HG03354 (cell line): ENCODE measurements around the gene TRIM27.
A peak's percentile ranks its signal among the peaks of the same experiment; 100 is the strongest.
"Not testable (repeated sequence)": the region's sequence is repeated elsewhere in the genome, so short reads cannot be mapped to it uniquely, and the experiment has no call there.

ENCODE experiments used
- ATAC-seq: cut with Tn5 transposase; IDR thresholded peaks from one replicate; pipeline ENCODE4 v1.9.1; 2021; ENCODE audit warnings: mild to moderate bottlenecking; ENCODE audit not compliant: unreplicated experiment, poor library complexity, severe bottlenecking

TRIM27 gene

DNA sequence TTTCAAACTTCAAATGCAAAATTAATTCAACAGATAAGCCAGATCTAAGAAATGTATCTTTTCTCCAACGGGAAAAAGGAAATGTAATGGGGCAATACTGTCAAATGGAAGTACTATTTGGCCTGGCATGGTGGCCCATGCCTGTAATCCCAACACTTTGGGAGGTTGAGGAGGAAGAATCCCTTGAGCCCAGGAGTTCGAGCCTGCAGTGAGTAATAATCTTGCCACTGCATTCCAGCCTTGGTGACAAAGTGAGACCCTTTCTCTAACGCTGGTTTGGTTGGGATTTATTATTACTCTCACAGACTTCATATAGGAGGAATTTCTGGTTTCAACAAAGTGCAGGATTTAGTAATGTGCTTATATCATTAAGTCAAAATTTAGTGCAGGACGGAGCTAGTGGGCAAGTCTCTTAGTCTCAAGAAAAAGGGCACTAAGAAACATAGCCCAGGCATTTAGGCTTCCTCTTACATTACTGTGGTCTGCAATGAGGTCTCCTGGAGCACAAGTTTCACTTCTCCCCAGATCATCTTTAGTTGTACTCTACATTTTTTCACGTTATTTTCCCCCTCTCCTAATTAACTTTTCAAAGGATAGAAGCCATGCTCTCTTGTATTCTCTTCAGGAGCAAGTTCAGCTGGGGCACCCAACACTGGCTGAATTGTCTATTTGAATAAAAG is 23.1 kb downstream of the TRIM27 start:
- ATAC-seq = no peak

DNA sequence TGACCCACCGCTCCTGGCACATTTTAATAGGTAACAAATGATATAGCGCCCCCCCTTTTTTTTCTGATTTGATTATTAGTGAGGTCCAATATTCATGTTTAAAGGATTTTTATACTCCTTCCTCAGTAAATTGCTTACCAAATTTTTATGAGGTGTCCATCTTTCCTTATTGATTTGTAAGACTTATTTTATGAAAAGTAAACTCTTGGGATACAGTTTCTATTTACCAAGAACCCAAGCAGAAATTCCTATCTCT is 25.1 kb downstream of the TRIM27 start:
- ATAC-seq = no peak

DNA sequence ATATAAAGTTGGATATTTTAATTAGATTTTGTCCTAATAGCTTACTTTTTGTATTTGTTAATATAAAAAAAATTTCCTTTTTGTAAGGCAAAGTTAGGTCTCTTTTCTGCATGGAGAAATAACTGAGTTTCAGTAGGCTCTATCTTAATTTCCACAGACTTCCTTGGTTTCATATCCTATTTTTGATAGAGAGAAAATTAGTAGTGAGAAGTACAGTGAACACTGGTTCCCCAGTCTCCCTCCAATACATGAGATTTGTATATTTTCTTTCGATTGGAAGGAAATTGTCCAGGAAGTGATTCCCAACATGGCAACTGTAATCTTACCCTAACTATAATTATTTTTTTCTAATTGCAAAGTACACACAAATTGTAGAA is 26.4 kb downstream of the TRIM27 start:
- ATAC-seq = no peak

DNA sequence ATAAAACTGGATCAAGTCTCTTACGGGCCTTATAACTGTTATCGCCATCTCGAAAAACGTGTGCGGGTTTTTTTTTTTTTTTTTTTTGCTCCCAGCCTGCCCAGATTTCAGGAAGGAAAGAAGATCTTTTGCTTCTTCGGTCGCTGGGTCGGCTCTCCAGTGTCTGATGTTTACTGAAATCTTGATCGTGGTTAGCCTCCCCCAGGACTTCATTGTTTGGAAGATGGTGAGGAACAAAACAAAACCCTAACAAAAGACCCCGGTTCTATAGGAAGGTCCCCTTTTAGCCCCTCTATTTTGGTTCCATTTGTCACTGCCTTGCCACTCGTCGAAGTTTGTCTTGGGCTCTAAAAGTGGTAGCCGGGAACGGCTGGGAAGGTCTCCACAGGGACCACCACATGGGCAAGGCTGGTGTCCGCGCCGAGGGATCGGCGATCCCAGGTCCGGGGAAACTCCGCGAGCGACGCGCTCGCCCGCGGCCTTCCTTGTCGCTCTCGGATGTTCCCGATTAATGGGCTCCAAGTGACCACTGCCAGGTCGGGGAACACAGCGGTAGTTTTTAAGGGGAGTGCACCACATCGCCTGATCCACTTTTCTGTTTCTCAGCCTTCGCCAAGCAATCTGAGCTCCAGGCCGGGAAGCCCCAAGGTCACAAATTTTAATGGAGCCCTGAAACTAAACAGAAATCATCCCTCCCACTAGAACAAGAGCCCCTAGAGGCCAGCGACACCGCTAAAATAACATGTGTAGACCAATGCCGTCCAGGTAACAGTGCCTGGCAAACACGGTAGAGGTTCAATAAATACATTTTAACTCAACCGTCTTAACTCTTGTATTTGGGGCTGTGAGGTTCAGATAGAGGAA is 27.0 kb downstream of the TRIM27 start:
- ATAC-seq = peak; percentile 28

DNA sequence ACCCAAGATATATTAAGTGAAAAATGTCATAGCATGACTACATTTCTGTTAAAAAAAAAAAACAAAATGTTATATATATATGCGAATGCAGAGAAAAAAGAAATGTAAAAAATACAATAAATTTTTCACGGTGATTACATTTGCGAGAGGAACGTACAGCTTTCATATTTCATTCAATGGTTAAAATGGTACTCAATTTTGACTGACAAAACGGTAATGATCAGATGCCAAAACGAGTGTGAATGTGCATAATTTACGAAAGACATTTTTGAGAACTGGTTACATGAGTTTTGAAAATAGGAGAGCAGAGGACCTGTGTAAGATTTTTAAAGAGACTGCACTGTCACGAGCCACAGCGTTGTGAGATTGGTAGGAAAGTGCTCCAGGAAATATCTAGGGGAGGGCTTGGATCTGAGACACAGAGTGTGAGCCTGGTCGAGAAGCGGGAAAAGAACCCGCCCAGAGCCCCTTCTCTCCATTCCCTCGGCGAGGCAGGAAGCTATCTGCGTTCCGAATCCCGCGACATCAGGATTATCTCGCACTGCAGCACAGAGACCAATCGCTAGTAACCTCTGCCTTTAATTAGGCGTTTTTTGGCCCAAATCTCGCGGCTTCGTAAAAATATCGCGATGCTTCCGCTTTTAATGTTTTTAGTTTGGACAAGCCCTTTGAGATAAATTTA is 28.5 kb downstream of the TRIM27 start:
- peak; percentile 67 for ATAC-seq

DNA sequence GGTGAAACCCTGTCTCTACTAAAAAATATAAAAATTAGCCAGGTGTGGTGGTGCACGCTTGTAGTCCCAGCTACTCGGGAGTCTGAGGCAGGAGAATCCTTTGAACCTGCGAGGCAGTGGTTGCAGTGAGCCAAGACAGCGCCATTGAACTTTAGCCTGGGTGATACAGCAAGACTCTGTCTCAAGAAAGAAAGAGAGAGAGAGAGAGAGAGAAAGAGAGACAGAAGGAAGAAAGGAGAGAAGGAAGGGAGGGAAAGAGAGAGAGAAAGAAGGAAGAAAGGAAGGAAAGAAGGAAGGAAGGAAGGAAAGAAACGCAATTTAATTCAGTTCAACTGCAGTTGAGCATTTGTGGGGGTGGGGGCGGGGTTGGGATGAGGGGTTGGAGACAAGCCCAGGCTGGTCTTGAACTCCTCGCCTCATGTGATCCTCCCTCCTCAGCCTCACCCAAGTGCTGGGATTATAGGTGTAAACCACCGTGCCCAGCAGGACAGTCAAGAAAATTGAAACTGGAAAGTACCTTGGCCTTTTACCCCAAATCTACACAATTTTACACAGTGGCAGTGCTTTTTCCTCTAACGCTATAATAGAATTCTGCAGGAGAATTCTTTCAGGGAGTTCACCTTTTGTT is 30.5 kb downstream of the TRIM27 start:
- no peak for ATAC-seq

DNA sequence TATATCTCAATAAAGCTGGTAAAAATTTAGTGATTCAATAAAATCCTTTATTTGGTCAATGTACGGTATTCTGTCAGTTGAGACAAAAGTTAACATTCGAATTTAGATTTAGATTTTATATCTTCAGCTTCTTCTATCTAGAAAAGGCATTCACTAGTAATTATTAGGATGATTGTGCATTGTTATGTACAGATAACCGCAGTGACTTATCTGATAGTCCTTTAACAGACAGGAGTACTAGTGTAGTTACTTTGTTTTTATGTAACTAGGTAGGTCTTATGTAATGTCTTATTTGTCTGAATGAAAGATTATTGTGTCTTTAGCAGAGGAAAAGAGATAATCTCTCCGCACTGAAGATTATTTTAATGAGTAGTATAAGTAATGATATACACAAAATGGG is 31.3 kb downstream of the TRIM27 start:
- no peak for ATAC-seq

DNA sequence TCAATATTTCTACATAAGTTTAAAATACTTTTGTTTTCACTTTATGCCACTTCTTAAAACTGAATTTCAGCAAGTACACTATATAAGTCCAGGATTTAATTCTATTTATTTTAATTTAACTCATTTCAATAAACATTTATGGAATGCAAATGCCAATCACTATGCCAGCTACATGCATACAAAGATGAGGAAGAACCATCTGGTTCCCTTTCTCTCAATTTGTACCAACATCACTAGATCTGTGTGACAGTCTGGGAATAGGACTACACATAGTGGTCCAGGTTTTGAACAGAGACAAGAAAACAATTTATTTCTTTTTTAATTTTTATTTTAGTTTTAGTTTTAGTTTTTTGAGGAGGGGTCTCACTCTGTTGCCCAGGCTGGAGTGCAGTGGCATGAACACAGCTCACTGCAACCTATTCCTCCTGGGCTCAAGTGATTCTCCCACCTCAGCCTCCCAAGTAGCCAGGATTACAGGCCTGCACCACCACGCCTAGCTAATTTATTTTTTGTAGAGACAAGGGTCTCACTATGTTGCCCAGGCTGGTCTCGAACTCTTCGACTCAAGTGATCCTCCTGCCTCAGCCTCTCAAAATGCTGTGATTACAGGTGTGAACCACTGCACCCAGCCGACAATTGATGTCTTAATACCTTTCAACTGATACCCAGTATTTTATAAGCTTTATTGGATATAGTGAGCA is 35.8 kb downstream of the TRIM27 start:
- ATAC-seq = no peak

DNA sequence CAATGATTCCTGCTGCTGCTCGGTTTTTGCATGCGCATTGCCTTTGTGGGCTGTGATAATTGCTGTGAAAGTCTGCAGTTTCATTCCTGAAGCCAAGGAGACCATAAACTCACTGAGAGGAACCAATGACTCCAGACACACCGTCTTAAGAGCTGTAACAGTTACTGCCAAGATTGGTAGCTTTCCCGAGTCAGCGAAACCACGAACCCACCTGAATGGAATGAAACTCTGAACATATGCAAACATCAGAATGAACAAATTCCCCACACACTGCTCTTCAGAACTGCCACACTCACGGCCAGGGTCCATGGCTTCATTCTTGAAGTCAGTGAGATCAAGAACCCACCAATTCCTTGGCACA is 37.7 kb downstream of the TRIM27 start:
- no peak for ATAC-seq

DNA sequence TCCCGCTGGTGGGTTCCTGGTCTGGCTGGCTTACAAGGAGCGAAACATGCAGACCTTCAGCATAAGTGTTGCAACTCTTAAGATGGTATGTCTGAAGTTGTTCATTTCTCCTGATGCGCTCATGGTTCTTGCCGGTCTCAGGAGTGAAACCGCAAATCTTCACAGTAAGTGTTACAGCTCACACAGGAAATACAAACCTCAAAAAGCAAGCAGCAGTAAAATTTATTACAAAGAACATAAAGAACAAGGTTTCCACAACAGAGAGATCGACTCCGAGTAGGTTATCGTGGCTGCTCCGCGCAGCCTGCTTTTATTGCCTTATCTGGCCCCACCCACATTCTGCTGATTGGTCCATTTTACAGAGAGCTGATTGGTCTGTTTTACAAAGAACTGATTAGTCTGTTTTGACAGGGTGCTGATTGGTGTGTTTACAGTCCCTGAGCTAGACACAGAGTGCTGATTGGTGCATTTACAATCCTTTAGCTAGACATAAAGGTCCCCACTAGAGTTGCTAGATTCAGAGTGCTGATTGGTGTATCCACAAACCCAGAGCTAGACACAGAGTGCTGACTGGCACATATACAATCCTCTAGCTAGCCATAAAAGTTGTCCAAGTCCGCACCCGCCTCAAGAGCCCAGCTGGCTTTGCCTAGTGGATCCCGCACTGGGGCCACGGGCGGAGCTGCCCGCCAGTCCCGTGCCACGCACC is 39.2 kb downstream of the TRIM27 start:
- peak; percentile 51 for ATAC-seq

DNA sequence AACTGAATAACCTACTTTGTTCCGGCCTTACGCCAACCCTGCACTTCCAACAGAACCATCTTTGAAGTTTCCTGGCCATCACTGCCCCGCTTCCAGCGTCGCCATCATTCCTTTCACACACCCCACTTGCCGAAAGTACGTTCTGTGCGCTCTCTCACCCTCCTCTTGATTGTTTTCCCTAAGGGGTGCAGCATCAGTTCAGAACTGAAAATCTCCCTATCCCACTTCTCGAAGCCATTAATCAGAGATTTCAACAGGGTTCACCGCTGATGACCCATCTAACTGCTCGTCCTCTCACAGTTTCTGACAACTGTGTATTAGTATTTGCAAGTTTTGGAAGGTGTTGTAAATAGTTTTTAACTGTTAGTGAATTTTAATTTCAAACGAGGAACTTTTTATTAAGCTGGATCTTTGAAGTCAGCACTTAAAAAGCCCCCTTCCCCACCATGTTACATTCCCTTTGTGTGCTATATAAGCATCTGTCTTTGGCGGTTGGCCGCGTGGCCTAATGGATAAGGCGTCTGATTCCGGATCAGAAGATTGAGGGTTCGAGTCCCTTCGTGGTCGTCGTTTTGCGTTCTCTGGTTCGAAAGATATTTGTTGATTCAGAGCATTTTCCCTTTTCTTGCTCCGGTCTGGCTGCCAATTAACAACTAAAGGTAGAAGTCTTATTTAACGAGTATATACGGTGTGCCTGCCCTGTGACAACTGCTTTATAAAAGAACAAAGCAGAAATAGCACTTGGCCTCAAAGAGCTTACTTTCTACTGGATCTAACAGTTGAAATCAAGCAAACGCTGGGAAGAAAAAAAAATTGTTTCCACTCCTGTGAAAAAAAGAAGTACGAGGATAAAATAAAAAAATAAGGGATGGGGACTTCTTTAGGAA is 42.6 kb downstream of the TRIM27 start:
- no peak for ATAC-seq

DNA sequence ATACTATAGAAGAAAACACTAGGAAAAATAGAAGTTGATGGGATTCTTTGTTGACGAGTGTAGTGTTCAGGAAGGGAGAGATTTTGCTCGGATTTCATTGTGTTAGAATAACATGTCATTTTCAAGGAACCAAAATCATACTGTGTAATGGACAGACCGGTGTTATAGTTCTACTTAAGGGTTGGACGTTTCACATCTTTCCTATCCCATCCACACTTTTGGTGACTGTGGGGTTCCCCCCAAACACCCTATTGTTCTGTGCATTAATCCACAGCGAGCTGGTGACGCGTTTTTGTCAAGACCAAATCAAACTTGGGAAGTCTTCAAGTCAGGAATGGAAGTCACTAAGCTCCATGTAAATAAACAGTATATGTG is 43.3 kb downstream of the TRIM27 start:
- no peak for ATAC-seq

DNA sequence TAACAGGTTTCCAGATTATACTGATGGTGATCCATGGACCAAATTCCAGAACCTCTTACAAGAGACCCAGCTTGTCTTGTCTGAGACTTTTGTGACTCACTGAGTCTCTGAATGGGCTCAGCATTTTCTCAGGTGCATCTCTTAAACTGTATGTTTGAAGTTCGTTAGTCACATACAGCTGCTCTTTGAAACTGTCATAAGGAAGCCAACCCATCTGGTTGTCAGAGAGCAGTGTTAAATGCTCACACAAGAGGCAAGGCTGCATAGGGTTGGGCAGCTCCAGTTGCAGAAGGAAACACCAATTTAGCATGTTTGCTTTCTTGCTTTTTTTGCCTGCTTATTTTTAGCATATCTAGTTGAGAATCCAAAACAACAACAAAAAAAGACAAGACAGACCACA is 47.1 kb downstream of the TRIM27 start:
- no peak for ATAC-seq

DNA sequence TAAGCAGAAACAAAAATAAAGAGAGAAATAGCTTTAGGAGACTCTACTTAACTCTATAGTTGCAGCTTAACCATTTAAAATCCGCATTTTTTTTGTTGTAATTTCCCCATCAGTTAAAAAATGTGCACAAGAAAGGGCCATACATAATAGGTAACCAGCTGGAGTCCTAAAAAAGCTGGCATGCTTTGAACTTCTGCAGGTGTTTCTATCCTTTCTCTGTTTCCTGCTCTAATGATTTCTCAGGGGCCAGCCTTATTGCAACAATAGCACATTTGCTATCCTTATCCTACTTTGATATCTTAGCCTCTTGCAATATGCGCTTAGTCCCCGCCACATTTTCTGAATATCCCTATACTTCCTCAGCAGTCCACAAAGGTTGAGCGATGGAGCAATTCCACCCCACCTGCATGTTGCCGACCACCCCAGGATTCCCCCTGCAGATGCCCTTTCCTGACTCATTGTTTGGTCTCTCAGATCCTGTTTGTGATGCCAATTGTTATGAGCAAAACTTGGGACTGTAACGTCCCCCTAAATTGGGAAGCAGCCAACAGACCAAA is 48.5 kb downstream of the TRIM27 start:
- no peak for ATAC-seq

DNA sequence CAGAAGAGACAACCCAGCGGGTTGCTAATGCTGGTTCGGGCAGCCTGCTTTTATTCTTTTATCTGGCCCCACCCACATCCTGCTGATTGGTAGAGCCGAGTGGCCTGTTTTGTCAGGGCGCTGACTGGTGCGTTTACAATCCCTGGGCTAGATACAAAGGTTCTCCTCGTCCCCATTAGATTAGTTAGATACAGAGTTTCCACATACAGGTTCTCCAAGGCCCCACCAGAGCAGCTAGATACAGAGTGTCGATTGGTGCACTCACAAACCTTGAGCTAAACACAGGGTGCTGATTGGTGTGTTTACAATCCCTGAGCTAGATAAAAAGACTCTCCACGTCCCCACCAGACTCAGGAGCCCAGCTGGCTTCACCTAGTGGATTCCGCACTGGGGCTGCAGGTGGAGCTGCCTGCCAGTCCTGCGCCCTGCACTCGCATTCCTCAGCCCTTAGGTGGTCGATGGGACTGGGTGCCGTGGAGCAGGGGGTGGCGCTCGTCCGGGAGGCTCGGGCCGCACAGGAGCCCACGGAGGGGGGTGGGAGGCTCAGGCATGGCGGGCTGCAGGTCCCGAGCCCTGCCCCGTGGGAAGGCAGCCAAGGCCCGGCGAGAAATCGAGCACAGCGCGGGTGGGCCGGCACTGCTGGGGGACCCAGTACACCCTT is 51.5 kb downstream of the TRIM27 start:
- not testable (repeated sequence) for ATAC-seq

DNA sequence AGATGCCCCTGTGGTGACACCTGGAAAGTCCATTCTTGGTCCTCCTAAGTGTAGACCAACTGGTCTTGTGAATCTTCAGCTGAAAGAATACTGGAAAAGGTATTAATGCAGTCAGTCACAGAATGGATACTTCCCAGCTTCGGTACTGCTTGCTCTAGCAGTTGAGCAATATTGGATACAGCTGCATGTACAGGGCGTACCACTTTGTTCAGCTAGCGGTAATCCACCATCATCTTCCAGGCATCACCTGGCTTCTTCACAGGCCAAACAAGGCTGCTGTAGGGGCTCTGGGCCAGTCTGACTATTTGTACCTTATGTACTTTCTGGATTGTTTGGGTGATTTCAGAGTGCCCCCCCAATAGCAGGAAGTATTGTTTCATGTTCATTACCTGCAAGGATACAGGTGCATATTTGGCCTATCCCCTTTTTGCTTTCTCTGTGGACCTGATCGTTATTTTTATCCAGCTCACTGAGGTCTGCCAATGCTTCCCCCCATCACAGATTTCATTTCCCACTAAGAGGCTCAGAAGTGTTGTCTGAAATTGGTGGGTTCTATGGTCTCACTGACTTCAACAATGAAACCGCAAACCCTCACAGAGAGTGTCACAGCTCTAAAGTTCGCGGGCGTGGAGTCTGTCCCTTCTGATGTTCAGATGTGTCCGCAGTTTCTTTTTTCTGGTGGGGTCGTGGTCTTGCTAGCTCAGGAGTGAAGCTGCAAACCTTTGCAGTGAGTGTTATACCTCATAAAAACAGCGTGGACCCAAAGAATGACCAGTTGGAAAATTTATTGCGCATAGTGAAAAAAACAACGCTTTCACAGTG is 52.2 kb downstream of the TRIM27 start:
- no peak for ATAC-seq

DNA sequence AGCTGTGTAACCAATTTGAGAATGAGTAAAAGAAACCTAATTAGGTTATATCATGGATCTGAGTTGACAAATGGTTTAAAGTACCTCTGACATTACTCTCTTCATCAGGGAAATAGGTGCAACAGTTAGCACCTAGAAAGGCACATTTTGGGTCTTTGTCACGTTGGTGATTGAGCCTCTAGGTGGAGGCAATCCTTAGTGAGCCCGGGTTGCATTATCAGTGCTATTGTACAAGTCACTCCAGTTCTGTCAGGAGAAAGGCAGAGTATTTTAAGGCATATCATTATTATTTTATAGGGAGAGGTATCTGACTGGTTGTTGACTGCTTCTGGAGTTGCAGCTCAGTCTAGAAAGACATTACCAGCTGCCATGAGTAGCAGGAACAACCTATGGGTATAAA is 54.9 kb downstream of the TRIM27 start:
- ATAC-seq = no peak
